GM12878 (cell line): ENCODE measurements around the gene ZC3H6. TPM values are rescaled to one million over a fixed set of nuclear protein-coding genes. Genes with fewer than 3 reads are reported as not detected.

Source experiments
- ATAC-seq: fragments of 200-7000 bp; cut with Tn5 transposase; 3 replicates; pipeline ENCODE4 v1.9.1; 2020; ENCODE audit warnings: mild to moderate bottlenecking, moderate library complexity
- BruUV-seq: library from RNA; stranded (reverse); fragments of 400-500 nt; replicated peaks from 2 replicates; lab custom pipeline; 2021; lab: Mats Ljungman, UMichigan
- CTCF ChIA-PET: fragments of 300-600 bp; sonication (Branson Sonifier 250); formaldehyde crosslinking; extraction: SDS; loops from one replicate; lab custom pipeline; 2021; ENCODE audit warnings: inconsistent platforms; lab: Yijun Ruan, JAX
- POLR2A ChIA-PET: fragments of 350-600 bp; formaldehyde crosslinking; extraction: SDS; loops from one replicate; lab custom pipeline; 2021; ENCODE audit warnings: inconsistent platforms; lab: Charles Lee
- RAD21 ChIA-PET: fragments of 300-600 bp; sonication (Branson Sonifier 250); formaldehyde crosslinking; loops from one replicate; lab custom pipeline; 2023; ENCODE audit warnings: antibody characterized with exemption; ENCODE audit not compliant: unreplicated experiment; lab: Charles Lee
- SMC1A ChIA-PET: fragments of 300-600 bp; sonication (Branson Sonifier 250); formaldehyde crosslinking; loops from one replicate; lab custom pipeline; 2023; ENCODE audit not compliant: unreplicated experiment, uncharacterized antibody; lab: Charles Lee
- DNase-seq: peaks from one replicate; pipeline ENCODE4 v3.0.0-alpha.2; 2011; ENCODE audit warnings: low read depth, low spot score
- FAIRE-seq: peaks from 3 replicates; lab custom pipeline; 2011; peaks lifted over from hg19 to GRCh38; lab: Jason Lieb, UNC
- H2AFZ ChIP-seq: 2 replicates; pipeline ENCODE4 v1.6.0; 2011; ENCODE audit warnings: low read depth, low read length, control low read depth; ENCODE audit not compliant: control insufficient read depth
- H3K27ac ChIP-seq: 2 replicates; pipeline ENCODE4 v1.5.1; 2011; ENCODE audit warnings: control low read depth; ENCODE audit not compliant: control insufficient read depth, insufficient read depth
- H3K27me3 ChIP-seq, 2 experiments: replicated peaks in 1 of 2; 2 replicates each; pipeline versions ENCODE4 v1.6.0 to v1.6.1; 2011; ENCODE audit warnings: low read length in 1 of 2; ENCODE audit not compliant: control insufficient read depth in 2 of 2, insufficient read depth in 2 of 2
- H3K36me3 ChIP-seq, 2 experiments: 2 replicates each; pipeline ENCODE4 v1.5.1; 2011; ENCODE audit warnings: low read length in 1 of 2; ENCODE audit not compliant: control insufficient read depth in 2 of 2, insufficient read depth in 2 of 2
- H3K4me1 ChIP-seq: 2 replicates; pipeline ENCODE4 v1.6.1; 2011; ENCODE audit warnings: mild to moderate bottlenecking, low read length, moderate library complexity, mixed read lengths; ENCODE audit not compliant: control insufficient read depth, insufficient read depth
- H3K4me2 ChIP-seq: 2 replicates; pipeline ENCODE4 v1.6.0; 2011; ENCODE audit warnings: control low read depth; ENCODE audit not compliant: control insufficient read depth, insufficient read depth
- H3K4me3 ChIP-seq: fragments of 200-600 bp; sonication (generic); 2 replicates; pipeline ENCODE4 v1.5.1; 2016
- H3K79me2 ChIP-seq: 2 replicates; pipeline ENCODE4 v1.6.0; 2011; ENCODE audit warnings: low read length; ENCODE audit not compliant: control insufficient read depth, insufficient read depth
- H3K9ac ChIP-seq: 2 replicates; pipeline ENCODE4 v1.8.0; 2011; ENCODE audit warnings: low read length, control low read depth, mixed read lengths; ENCODE audit not compliant: control insufficient read depth, insufficient read depth
- H3K9me3 ChIP-seq: replicated peaks from 3 replicates; pipeline ENCODE4 v1.5.1; 2011; ENCODE audit warnings: mild to moderate bottlenecking, low read length; ENCODE audit not compliant: control insufficient read depth, insufficient read depth
- H4K20me1 ChIP-seq: 2 replicates; pipeline ENCODE4 v1.6.0; 2011; ENCODE audit not compliant: control insufficient read depth, insufficient read depth
- ASH2L ChIP-seq: fragments of 300-600, 200-600 bp; sonication (generic); IDR thresholded peaks from 2 replicates; pipeline ENCODE4 v1.6.1; 2017; ENCODE audit warnings: low read depth, mild to moderate bottlenecking, borderline replicate concordance
- BACH1 ChIP-seq: fragments of 450-650 bp; IDR thresholded peaks from 2 replicates; pipeline ENCODE4 v1.6.1; 2017; ENCODE audit warnings: mild to moderate bottlenecking, borderline replicate concordance
- BHLHE40 ChIP-seq, 2 experiments: fragments of 450-650 bp in 1 of 2; IDR thresholded peaks; 2 replicates each; pipeline ENCODE4 v1.6.1; 2011 to 2017; ENCODE audit warnings: low read depth in 2 of 2, borderline replicate concordance in 1 of 2, improper control_type of control experiment in 1 of 2, low read length in 1 of 2, mild to moderate bottlenecking in 1 of 2
- CHD2 ChIP-seq: IDR thresholded peaks from 2 replicates; pipeline ENCODE4 v1.6.1; 2011; ENCODE audit warnings: low read depth, low read length, improper control_type of control experiment, borderline replicate concordance
- EZH2 ChIP-seq: IDR thresholded peaks from 2 replicates; pipeline ENCODE4 v1.6.1; 2012; ENCODE audit warnings: low read depth, mild to moderate bottlenecking, control low read depth, inconsistent platforms, low read length, borderline replicate concordance; ENCODE audit not compliant: control insufficient read depth
- GABPA ChIP-seq: IDR thresholded peaks from 2 replicates; pipeline ENCODE4 v1.6.1; 2014; ENCODE audit warnings: antibody characterized with exemption, low read depth, mild to moderate bottlenecking, inconsistent platforms
- GATAD2B ChIP-seq: fragments of 450-650 bp; conservative IDR thresholded peaks from 2 replicates; pipeline ENCODE4 v1.6.1; 2017; ENCODE audit warnings: low read depth, mild to moderate bottlenecking, moderate library complexity
- HDGF ChIP-seq: fragments of 450-650 bp; IDR thresholded peaks from 2 replicates; pipeline ENCODE4 v1.6.1; 2016; ENCODE audit warnings: antibody characterized with exemption
- IKZF1 ChIP-seq: fragments of 450-650 bp; conservative IDR thresholded peaks from 2 replicates; pipeline ENCODE4 v1.6.1; 2017; ENCODE audit warnings: antibody characterized with exemption, mild to moderate bottlenecking
- IRF4 ChIP-seq: IDR thresholded peaks from 2 replicates; pipeline ENCODE4 v1.6.1; 2011; ENCODE audit warnings: low read depth, low read length
- LARP7 ChIP-seq: fragments of 450-650 bp; IDR thresholded peaks from 2 replicates; pipeline ENCODE4 v1.6.1; 2017; ENCODE audit warnings: mild to moderate bottlenecking
- MTA3 ChIP-seq: IDR thresholded peaks from 2 replicates; pipeline ENCODE4 v1.6.1; 2012; ENCODE audit warnings: low read length, inconsistent platforms, borderline replicate concordance
- MYB ChIP-seq: fragments of 150-350 bp; IDR thresholded peaks from 2 replicates; pipeline ENCODE4 v1.6.1; 2014; ENCODE audit warnings: mild to moderate bottlenecking, low read depth, low read length, borderline replicate concordance
- NFXL1 ChIP-seq: fragments of 450-650 bp; IDR thresholded peaks from 2 replicates; pipeline ENCODE4 v1.6.1; 2017; ENCODE audit warnings: antibody characterized with exemption, mild to moderate bottlenecking, borderline replicate concordance
- NR2F1 ChIP-seq: fragments of 450-650 bp; conservative IDR thresholded peaks from 2 replicates; pipeline ENCODE4 v1.6.1; 2017; ENCODE audit warnings: mild to moderate bottlenecking
- PAX8 ChIP-seq: fragments of 450-650 bp; IDR thresholded peaks from 2 replicates; pipeline ENCODE4 v1.6.1; 2017; ENCODE audit warnings: mild to moderate bottlenecking, moderate library complexity
- PML ChIP-seq: IDR thresholded peaks from 2 replicates; pipeline ENCODE4 v1.6.1; 2012; ENCODE audit warnings: low read length, inconsistent platforms
- RAD51 ChIP-seq: fragments of 450-650 bp; IDR thresholded peaks from 2 replicates; pipeline ENCODE4 v1.6.1; 2016; ENCODE audit warnings: moderate library complexity, mild to moderate bottlenecking, inconsistent platforms
- SIN3A ChIP-seq: IDR thresholded peaks from 2 replicates; pipeline ENCODE4 v1.6.1; 2012; ENCODE audit warnings: low read depth, low read length, improper control_type of control experiment
- TBL1XR1 ChIP-seq: IDR thresholded peaks from 2 replicates; pipeline ENCODE4 v1.6.1; 2012; ENCODE audit warnings: low read depth, low read length, improper control_type of control experiment
- TCF12 ChIP-seq: IDR thresholded peaks from 2 replicates; pipeline ENCODE4 v1.6.1; 2011; ENCODE audit warnings: low read depth, mild to moderate bottlenecking, low read length
- ZNF24 ChIP-seq: fragments of 450-650 bp; IDR thresholded peaks from 2 replicates; pipeline ENCODE4 v1.6.1; 2017; ENCODE audit warnings: antibody characterized with exemption, mild to moderate bottlenecking
- ZSCAN29 ChIP-seq: fragments of 450-650 bp; IDR thresholded peaks from 2 replicates; pipeline ENCODE4 v1.6.1; 2017; ENCODE audit warnings: mild to moderate bottlenecking, moderate library complexity
- WGBS: methylation state at CpG from one replicate; pipeline ENCODE4 v1.1.6; 2016; ENCODE audit warnings: low lambda C conversion rate; ENCODE audit not compliant: insufficient replicate concordance, insufficient coverage; ENCODE audit errors: missing lambda C conversion rate; 5-methylcytosine and 5-hydroxymethylcytosine counted together
- in situ Hi-C: fragments of 300-500 bp; cut with MboI; formaldehyde crosslinking; loops from 9 replicates; pipeline ENCODE4 v1.14.3; 2018; ENCODE audit warnings: mixed read lengths
- intact Hi-C: fragments of 100-400 bp; cut with micrococcal nuclease; formaldehyde crosslinking; loops from one replicate; pipeline ENCODE4 v1.14.2; 2022; ENCODE audit not compliant: unreplicated experiment
- polyA plus RNA-seq, 11 experiments: library from polyadenylated mRNA; depleted of rRNA in 4 of 11; unstranded in 6 of 11; stranded (reverse) in 5 of 11; fragments of >200 nt; fragmentation: Nextera tagmentation in 4 of 11; fragmentation: Illumina TruSeq in 1 of 11; extraction: Ambion mirVana in 4 of 11; extraction: Trizol in 1 of 11; gene quantifications; 1 replicate in 1 of 11; 2 replicates in 10 of 11; pipeline versions ENCODE4 v1.2.1 to v1.2.3, GENCODE V29; 2011 to 2016; ENCODE audit warnings: inconsistent platforms in 2 of 11, missing spikeins in 2 of 11, low read depth in 1 of 11
- total RNA-seq, 4 experiments: library from RNA; depleted of rRNA in 3 of 4; stranded (reverse); fragments of >200 nt in 3 of 4; fragmentation: Illumina TruSeq in 1 of 4; extraction: Trizol in 1 of 4; gene quantifications; 2 replicates each; pipeline versions ENCODE4 v1.2.1 to v1.2.3, GENCODE V29; 2013 to 2021
- TF ChIP-seq, protein P1 (sequence below): fragments of 450-650 bp; formaldehyde crosslinking; IDR thresholded peaks from 2 replicates; pipeline ENCODE4 v1.4.0; 2022; ENCODE audit warnings: mild to moderate bottlenecking, moderate library complexity

ZC3H6 gene
- total and polyA plus RNA-seq, 10 of the 15 experiments (the other 5 are each of a cell fraction or from before 2014, with no cell fraction given): 0.53 to 4.7 (median 1.9) TPM

DNA sequence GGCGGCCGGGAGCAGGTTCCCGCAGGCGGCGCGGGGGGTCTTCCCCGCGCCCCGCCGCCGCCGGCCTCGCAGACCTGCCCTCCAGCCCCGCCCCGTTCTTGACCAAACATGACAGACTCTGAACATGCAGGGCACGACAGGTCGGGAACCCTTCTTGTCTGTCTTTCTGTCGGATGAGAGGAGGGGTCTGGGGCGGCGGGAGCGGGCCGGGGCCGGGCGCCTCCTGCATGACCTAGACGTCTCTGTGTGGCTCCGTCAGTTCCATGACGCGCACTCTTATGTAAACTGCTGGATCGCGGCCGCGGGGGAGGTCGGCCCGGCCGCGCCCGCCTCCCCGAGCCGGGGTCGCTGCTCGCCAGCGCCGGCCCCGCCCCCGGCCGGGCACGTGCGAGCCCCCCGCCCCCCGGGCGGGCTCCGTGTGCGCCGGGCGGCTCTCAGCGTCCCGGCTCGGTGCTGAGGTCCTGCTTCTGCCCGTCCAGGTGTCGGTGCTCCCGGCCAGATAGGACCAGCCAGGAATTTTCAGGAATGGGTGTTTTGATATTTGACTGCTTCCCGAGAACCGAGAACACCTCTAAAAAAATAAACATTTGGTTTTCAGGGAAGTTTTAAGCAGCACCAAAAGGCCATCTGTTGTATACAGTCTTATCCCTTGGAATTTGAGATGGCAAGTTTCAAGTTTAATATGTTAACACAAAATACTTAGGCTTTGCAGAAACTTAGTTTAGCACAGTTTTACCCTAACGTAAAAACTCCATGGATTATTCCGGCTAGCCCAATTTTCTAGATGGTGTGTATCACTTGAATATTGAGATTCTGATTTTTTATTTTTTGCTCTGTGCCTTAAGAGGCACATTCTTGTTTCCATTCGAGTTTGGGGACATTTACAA, 733 bp downstream of the ZC3H6 start:
- ATAC-seq (peak; percentile 75), FAIRE-seq (no peak), DNase-seq (no peak)
- H3K27me3 ChIP-seq: no peaks in the 10 kb centered on the region
- BruUV-seq: TSS peak; percentile 84
- intact Hi-C loops: loop anchor here (1.0 to 5.0 kb wide), 3 partner anchors 22 to 156 kb away; partner anchors contain the start of gene RGPD8
- H3K4me1 ChIP-seq: no peaks in the 10 kb centered on the region
- SMC1A ChIA-PET: no interaction called here
- peak overlapping the region; percentile 66 for H2AFZ ChIP-seq
- under 1% methylated on average over 58 of the region's 66 CpGs for WGBS
- peak overlapping the region; percentile 94 for H3K27ac ChIP-seq
- no peaks in the 10 kb centered on the region for H3K9me3 ChIP-seq
- no peaks in the 10 kb centered on the region for H4K20me1 ChIP-seq
- H3K9ac ChIP-seq: peak overlapping the region; percentile 96
- in situ Hi-C loops: no loop called here
- no peaks in the 10 kb centered on the region for H3K36me3 ChIP-seq
- POLR2A ChIA-PET: no interaction called here
- peaks cover 9% of the 10 kb centered on the region for H3K79me2 ChIP-seq
- CTCF ChIA-PET: interaction anchor here (2.0 kb wide), 1 partner anchor 16 kb away, joined by 9 read pairs; no protein-coding TSS in a partner anchor
- H3K4me3 ChIP-seq: peak overlapping the region; percentile 99
- RAD21 ChIA-PET: no interaction called here
- H3K4me2 ChIP-seq: peak overlapping the region; percentile 67
- no peak for TF ChIP-seq HDGF
- 0 out of 2 replicates have a peak, but pooled peaks have one; percentile 25 for TF ChIP-seq SIN3A
- TF ChIP-seq ASH2L: no peak; the same call in 1 of the 2 replicates
- TF ChIP-seq GABPA: no peak
- no peak for TF ChIP-seq GATAD2B
- no peak for TF ChIP-seq TBL1XR1
- peak; percentile 97 to 98 for TF ChIP-seq BHLHE40 (IDR thresholded peaks at IDR 0.05; ENCODE audit: borderline replicate concordance in 1 of 2, low read depth in 2 of 2, low read length in 1 of 2)
- TF ChIP-seq IRF4: no peak
- TF ChIP-seq NR2F1: peak; percentile 6; the same call in 1 of the 2 replicates
- TF ChIP-seq PAX8: no peak
- TF ChIP-seq BACH1: 0 out of 2 replicates have a peak, but pooled peaks have one; percentile 16
- TF ChIP-seq TCF12: no peak
- TF ChIP-seq ZSCAN29: 0 out of 2 replicates have a peak, but pooled peaks have one; percentile 6
- TF ChIP-seq, protein P1, sequence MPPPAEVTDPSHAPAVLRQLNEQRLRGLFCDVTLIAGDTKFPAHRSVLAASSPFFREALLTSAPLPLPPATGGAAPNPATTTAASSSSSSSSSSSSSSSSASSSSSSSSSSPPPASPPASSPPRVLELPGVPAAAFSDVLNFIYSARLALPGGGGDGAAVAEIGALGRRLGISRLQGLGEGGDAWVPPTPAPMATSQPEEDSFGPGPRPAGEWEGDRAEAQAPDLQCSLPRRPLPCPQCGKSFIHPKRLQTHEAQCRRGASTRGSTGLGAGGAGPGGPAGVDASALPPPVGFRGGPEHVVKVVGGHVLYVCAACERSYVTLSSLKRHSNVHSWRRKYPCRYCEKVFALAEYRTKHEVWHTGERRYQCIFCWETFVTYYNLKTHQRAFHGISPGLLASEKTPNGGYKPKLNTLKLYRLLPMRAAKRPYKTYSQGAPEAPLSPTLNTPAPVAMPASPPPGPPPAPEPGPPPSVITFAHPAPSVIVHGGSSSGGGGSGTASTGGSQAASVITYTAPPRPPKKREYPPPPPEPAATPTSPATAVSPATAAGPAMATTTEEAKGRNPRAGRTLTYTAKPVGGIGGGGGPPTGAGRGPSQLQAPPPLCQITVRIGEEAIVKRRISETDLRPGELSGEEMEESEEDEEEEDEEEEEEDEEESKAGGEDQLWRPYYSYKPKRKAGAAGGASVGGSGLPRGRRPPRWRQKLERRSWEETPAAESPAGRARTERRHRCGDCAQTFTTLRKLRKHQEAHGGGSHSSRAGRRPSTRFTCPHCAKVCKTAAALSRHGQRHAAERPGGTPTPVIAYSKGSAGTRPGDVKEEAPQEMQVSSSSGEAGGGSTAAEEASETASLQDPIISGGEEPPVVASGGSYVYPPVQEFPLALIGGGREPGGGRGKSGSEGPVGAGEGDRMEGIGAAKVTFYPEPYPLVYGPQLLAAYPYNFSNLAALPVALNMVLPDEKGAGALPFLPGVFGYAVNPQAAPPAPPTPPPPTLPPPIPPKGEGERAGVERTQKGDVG (CRISPR knock-in tag): no peak
- TF ChIP-seq EZH2: no peak
- TF ChIP-seq NFXL1: no peak
- no peak for TF ChIP-seq MYB
- no peak for TF ChIP-seq CHD2
- no peak for TF ChIP-seq RAD51
- TF ChIP-seq IKZF1: no peak
- no peak for TF ChIP-seq MTA3
- no peak for TF ChIP-seq LARP7
- TF ChIP-seq ZNF24: no peak
- TF ChIP-seq PML: no peak
